ACHN (cell line): Measurements from ENCODE around the gene EGFLAM.

ENCODE experiments used
- DNase-seq: peaks from one replicate; pipeline ENCODE4 v3.0.0-alpha.2; 2015
- in situ Hi-C: cut with HindIII; loops from 2 replicates; pipeline ENCODE4 v1.10.0; 2017; ENCODE audit warnings: low sequenced_read_pairs, low pct_ligation_motif_present, low pct_unique_long_range_greater_than_20kb

The EGFLAM gene

DNA sequence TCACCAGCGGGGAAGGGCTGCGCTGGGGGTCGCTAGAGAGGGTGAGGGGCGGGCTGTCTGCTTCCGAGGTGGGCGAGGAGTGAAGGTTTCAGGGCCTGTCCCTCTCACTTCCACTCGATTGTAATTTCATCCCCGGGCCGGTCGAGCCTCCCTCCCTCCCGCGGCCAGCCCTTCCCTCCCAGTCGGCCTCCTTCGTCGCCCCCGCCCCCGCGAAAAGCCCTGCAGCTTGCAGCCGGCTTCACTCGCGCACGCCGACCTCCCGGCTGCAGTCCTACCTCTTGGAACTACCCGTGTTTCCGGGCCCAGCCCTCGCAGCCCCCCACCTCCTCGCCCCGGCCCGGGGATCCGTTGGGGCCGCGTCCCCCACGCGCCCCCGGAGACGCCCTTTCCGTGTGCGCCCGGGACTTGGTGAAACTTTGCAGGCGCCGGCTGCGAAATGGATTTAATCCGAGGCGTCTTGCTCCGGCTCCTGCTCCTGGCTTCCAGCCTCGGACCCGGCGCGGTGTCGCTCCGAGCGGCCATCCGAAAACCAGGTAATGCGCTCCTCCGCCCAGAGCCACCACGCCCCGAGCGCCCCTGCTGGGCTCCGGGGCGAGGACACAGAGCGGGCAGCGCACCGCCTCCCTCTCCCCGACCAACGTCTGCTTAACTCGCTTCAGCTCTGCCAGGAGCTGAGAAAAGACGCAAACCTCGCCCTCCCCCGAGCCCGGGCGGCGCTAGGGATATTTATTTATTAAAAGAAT, at the start of gene EGFLAM:
TSS of gene EGFLAM (plus strand) at position 241 of the 743 bp plus-strand sequence. CDS start at position 437, 196 bp downstream.
- no peak for DNase-seq

DNA sequence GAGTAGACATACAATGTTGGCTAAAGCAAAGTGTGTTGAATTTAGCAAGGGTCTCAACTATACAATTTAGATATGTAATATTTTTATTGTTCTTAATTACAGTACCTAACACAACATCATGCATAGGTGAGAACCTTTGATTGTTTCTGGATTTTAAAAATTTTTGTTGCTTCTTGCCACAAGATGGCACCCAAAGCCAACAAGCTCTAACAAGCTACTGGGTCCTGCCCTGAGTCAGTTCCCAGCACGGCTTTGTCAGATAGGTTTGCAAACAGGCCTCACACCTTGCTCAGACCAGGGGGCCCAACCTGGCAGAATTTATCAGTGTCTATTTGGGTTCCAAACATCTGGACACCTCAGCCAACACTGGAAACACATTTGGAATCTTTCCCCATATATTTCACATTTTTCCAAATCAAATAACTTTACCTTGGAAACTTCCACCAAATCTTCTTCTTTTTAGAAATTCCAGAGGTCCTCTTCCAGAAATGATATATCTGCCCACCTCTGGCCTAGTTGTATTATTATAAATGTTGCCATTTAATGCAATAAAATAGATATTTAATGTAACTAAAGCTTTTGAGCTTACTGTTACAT, 49.5 kb upstream of the EGFLAM start:
- in situ Hi-C loops, result no loop called here
- DNase-seq, result peak; percentile 41

More for the DNA sequence above, at the start of gene EGFLAM:
- in situ Hi-C loops, result no loop called here

DNA sequence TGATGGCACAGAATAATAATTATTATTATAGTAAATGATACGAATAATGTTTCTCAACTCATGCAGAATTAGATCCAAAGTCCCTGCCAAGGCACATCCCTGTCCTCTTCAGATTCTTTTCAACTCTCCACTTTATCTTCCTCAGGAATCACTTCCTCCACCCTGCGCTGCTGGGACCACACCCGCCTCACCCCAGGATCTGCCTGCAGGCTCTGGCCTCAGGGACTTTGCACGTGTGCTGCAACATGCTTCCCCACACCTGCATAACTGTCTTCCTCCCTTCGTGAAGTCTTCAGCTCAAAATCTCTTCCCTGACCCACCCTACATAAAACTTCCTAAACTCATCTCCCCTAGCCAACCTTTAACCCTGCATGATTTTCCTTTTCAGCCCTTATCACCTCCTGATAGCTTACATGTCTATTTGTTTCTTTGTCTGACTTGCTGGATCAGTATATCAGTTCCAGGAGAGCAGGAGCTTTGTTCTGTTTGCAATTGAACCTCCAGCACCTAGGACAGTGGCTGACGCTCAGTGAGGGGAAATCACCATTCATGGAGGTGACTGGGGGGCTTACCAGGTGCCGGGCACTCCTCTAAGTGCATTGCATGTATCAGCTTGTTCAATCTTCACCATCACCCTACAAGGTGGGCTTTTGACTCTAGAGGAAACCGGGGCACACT, 47.5 kb upstream of the EGFLAM start:
- no peak for DNase-seq
- in situ Hi-C loops, result no loop called here

DNA sequence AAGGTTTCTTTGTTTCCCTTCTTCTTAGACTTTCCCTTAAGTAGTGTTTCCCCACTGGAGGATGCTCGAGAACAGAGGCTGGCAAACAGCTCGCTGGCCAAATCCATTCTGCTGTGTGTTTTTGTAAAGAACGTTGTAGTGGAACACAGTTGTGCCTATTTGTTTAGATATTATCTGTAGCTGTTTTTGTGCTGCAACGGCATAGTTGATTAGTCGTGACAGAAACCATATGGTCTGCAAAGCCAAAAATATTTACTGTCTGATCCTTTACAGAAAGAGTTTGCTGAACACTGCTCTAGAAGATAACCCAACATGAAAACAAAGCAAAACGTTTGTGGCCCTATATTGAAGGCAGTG, 47.0 kb upstream of the EGFLAM start:
- DNase-seq, result no peak
- in situ Hi-C loops, result no loop called here

DNA sequence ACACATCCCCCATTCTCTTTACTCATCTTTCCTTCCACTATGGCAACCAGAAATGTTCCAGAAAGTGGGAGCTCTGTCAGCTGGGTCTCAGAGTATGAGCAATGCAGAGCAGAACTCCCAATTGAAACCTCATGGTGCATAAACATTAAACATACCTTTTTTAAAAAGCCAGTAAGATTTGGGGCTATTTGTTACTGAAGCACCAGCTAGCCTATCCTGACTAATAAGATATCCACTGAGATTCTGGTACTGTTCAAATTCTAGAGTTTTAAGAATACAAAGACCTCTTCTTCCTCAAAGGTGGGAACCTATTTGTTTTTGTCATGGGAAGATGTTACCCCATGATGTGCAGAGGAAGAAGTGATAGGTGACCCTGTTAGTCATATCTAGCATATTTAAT, 46.1 kb upstream of the EGFLAM start:
- in situ Hi-C loops, result no loop called here

DNA sequence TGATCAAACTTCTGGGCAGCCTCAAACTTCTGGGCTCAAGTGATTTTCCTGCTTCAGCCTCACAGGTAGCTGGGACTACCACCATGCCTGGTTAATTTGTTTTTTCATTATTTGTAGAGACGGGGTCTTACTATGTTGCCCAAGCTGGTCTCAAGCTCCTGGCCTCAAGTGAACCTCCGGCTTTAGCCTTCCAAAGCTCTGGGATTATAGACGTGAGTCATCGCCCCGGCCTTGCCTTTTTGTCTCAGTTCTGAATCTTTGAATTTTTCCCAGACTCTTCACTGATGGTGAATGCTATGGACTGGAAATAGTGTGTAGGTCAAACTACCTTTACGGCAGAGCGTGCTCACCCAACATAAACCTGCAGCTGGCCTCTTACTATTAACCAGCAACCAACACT, 32.3 kb upstream of the EGFLAM start:
- in situ Hi-C loops, result no loop called here
- no peak for DNase-seq

More for the DNA sequence above, 46.1 kb upstream of the EGFLAM start:
- no peak for DNase-seq

DNA sequence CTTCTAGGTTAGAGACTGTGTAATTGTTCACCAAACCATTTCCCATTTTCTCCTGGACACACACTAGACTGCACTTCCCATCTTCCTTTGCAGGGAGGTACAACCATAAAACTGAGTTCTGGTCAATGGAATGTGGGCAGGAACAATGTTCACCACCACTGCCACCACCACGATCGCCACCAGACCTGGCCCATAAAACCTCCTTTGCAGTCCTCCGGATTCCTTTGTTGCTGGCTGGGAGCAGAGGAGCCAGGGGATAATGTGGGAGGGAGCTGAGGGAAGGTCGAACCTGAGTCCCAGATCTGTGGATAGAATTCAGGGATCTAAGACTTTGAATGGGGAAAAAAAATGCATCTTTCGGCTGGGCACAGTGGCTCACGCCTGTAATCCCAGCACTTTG, 29.4 kb upstream of the EGFLAM start:
- in situ Hi-C loops, result no loop called here
- DNase-seq, result no peak

DNA sequence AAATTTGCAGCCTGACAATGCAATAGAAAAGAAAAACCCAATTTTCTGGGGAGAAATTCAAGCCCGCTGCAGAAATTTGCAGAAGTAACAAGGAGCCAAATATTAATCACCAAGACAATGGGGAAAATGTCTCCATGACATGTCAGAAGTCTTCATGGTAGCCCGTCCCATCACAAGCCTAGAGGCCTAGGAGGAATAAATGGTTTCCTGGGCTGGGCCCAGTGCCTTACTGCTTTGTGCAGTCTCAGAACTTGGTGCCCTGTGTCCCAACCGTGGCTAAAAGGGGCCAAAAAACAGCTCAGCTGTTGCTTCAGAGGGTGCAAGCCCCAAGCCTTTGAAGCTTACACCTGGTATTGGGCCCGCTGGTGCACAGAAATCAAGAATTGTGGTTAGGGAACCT, 23.6 kb upstream of the EGFLAM start:
- in situ Hi-C loops, result no loop called here
- no peak for DNase-seq

DNA sequence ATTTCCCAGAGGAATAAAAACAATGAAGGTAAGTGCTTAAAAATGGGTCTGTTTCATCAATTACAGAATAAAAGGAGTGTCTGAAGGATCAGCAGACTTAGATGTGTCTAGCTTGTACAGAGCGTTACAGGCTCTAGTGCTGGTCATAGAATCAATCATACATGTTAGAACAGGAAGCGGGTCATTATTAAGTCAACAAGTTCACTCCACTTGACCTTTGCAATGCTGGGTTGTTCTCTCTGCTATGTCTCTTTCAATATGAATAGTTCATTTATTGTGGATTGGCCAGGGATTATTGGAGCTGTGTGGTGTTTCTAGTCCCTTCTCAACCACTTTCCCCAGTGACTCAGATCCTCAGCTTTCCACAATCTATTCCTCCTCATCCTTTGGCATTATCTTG, 20.7 kb upstream of the EGFLAM start:
- DNase-seq, result no peak
- in situ Hi-C loops, result no loop called here

DNA sequence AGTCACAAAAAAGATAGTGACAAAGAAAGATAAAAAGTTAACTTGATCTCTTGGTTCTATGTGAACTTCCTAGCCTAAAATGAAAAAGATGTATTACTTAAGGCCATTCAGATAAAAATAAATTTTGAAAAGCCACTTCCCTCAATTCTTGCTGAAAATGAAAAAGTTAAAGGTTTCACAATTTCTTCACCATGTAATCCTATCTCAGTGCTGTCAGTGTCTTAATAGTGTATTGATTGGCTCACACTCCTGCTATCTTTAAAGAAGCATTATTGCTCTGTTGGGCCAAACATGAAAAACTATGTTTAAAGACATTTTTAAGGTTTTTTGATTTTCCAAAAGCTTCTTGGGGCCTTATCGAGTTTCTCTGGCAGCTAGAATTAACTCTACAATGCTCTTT, 18.1 kb upstream of the EGFLAM start:
- no peak for DNase-seq
- in situ Hi-C loops, result no loop called here

DNA sequence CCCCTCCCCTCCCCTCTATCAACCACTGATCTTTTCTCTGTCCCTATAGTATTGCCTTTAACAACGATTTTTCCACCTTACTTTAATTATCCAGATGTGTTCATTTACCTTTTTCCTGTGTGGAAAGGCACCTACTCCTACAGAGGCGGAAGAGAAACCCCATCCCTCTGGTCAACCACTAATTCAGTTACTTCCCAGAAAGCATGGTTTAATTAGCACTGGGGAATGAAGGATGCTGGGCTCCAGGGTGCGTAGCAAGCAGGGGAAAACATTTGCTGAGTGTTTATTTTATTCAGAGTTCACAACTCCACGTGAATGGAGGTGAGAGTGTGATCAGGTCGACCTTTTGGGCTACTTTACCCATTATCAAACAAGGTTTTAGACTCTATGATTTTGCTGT, 16.7 kb upstream of the EGFLAM start:
- in situ Hi-C loops, result no loop called here
- no peak for DNase-seq

DNA sequence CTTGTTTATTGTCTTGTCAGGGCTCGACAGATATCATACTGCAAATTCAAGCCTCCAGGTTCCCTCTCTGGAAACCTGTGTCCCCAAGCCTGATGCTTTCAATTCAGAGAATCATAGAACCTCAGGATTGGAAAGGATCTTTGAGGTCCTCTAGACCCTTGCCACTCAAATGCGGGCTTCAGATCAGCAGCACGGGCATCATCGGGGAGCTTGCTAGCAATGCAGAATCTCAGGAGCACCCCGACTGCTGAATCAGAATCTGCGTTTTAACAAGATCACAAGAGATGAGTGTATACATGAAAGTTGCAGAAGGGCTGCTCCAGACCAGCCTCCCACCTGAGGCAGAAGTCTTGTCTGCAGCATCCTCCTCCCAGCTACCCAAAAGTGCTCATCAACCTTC, 13.1 kb upstream of the EGFLAM start:
- DNase-seq, result no peak
- in situ Hi-C loops, result no loop called here

DNA sequence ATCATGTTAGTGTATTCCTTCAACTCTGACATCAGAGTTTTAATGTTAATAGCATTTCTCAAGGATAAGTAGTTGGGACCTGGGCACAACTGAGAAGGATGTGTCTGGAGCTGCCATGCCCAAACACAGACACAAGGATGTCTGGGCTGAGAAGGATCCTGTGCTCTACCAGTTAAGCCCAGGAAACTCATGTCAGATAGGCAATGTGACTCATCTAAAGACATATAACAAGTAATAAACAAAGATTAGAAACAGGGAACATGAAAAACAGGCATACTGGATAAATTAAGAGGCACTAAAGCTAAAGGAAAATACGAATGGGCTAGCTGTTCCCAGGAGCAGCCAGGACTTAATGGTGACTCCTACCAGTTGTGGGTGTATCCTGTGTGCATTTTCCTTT, 9.1 kb upstream of the EGFLAM start:
- DNase-seq, result no peak
- in situ Hi-C loops, result no loop called here

DNA sequence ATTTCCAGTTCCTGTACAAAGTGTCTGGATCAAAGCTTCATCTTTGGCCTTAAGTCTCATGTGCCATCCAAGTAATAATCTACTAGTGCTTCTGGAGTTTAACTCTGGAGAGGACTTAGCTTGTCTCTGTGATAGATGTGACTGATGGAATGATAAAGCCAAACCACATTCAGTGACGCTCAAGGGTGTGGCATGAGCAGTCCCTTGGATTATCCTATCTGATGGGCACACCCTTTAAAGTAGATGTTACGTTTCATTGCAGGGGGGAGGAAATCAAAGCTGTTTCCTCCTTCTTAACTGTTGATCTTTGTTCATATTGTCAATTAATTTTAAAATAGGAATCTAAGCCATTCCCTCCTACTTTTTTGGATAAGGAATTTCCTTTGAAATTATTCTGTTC, 8.5 kb upstream of the EGFLAM start:
- in situ Hi-C loops, result no loop called here
- no peak for DNase-seq

DNA sequence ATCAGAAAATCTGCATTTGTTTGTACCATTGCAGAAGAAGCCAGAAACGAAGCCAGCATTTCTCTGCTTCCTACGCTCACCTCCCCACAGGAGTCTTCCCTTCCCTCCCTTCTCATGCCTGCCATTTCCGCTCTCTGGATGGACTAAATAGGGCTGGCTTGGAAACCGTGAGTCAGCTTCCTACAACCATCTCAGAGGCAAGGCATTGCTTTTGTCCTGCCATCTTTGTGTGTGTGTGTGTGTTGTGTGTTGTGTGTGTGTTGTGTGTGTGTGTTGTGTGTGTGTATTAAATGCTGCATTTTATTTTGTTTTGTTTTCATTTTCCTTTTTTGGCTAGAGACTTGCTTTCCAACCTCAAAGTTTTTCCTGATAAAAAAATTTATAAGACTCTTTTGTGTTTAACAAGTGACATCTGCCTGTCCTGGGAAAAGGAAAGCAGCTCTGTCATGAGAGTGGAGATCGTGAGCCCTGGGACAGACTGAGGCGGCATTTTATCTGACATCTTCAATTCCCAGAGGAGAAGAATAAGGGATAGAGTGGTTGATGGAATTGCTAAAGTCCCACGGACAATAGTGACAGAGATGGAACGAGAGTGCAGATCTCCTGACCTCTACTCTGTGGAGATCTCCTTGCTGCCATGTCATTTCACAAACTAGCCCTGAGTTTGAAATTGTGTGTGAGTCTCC, 7.5 kb upstream of the EGFLAM start:
- in situ Hi-C loops, result no loop called here
- DNase-seq, result no peak

DNA sequence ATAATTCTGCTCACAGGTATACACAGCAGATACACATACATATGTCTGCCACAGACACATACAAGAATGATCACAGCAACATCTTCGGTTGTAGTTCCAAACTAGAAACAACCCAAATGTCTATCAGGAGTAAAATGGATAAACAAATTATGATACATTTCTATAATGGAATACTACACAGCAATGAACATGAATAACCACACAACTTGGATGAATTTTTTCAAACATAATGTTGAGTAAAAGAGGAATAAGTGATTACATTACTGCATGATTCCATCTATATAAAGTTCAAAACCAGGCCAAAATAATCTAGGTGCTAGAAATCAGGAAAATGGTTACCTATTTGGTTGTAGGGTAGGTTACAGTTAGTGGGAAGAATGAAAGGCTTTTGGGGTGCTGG, 4.6 kb upstream of the EGFLAM start:
- in situ Hi-C loops, result no loop called here
- no peak for DNase-seq

DNA sequence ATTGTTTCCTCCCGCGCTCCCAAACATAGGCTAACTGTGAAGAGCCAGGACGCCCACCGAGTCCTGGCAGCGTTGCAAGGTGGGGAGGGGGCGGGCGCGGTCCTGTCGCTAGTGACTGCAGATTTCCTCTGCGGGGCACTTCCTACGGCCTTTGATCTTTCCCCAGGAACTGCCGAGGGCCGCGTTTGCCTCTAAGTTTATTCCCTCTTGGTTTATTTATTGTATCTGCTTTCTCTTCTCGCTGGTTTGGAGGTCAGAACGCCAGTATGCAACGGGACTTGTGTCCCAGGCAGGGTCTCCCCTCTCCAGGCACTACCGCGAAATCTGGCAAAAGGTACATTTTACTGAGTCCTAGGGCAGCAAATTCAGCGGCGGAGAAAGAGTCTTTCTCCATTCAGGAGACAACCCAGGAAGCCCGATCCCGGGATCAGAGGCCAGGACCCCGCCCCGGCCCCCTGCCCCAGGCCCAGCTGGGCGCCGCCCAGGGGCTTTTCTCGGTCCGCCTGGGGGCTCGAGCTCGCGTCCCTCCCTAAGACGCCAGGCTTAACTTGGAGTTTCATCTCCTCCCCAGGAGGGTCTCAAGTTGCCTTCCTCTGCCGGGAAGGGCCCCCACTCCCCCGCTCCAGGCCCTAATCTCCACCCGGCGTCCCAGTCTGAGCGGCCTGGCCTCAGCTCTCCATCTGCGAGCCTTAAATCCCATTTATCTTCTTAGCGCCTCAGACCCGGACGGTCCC, 884 bp upstream of the EGFLAM start:
- no peak for DNase-seq

DNA sequence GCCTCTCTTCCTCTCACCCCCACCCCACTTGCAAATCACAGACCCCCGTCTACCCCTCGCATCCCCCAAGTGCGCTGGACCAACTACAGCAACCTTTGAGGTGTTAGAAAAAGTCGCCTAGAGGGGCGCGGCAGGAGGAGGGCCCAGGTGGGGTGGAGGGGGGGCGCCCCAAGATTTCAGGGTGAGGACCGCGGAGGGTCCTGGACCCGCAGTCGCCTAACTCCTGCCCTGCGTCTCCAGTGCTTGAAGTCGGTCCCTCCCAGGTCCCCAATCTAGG, 379 bp upstream of the EGFLAM start:
- in situ Hi-C loops, result no loop called here
- DNase-seq, result no peak

More for the DNA sequence above, 884 bp upstream of the EGFLAM start:
- in situ Hi-C loops, result no loop called here
